CD14-positive monocyte (primary cell): ENCODE measurements around the gene ATP13A5. TPM values are rescaled to one million over a fixed set of nuclear protein-coding genes. Genes with fewer than 3 reads are reported as not detected.

Experiments
- DNase-seq, 3 donors: peaks; one replicate each; pipeline ENCODE4 v3.0.0-alpha.2; 2011 to 2022
- H2AFZ ChIP-seq: 2 replicates; pipeline ENCODE4 v1.6.0; 2012; ENCODE audit warnings: mild to moderate bottlenecking, low read depth, low read length, inconsistent platforms; ENCODE audit not compliant: insufficient read depth, poor library complexity, severe bottlenecking
- H3K27ac ChIP-seq, 2 donors: 1 replicate in 1 of 2; 2 replicates in 1 of 2; pipeline ENCODE4 v1.5.1; 2012 to 2013; ENCODE audit warnings: low read length in 2 of 2, control low read depth in 1 of 2, inconsistent platforms in 1 of 2, low read depth in 1 of 2, mild to moderate bottlenecking in 1 of 2
- H3K27me3 ChIP-seq, 2 donors: one replicate each; pipeline versions ENCODE4 v1.6.0 to v1.6.1; 2011 to 2013; ENCODE audit warnings: low read length in 2 of 2; ENCODE audit not compliant: control insufficient read depth in 2 of 2, insufficient read depth in 2 of 2
- H3K36me3 ChIP-seq, 2 donors: replicated peaks in 1 of 2; 1 replicate in 1 of 2; 2 replicates in 1 of 2; pipeline versions ENCODE4 v1.5.1 to v1.6.1; 2012 to 2013; ENCODE audit warnings: low read length in 2 of 2, control low read depth in 1 of 2, inconsistent platforms in 1 of 2, mild to moderate bottlenecking in 1 of 2; ENCODE audit not compliant: insufficient read depth in 2 of 2, control insufficient read depth in 1 of 2
- H3K4me1 ChIP-seq, 2 donors: 1 replicate in 1 of 2; 2 replicates in 1 of 2; pipeline versions ENCODE4 v1.5.1 to v1.6.1; 2012 to 2013; ENCODE audit warnings: low read length in 2 of 2, control low read depth in 1 of 2, inconsistent platforms in 1 of 2, mild to moderate bottlenecking in 1 of 2, moderate library complexity in 1 of 2; ENCODE audit not compliant: insufficient read depth in 2 of 2, control insufficient read depth in 1 of 2
- H3K4me2 ChIP-seq: replicated peaks from 2 replicates; pipeline ENCODE3; 2012; ENCODE audit warnings: low read length, moderate library complexity, mild to moderate bottlenecking; ENCODE audit not compliant: poor library complexity, severe bottlenecking; ENCODE audit errors: extremely low read depth
- H3K4me3 ChIP-seq, 3 experiments: fragments of 200-600 bp in 1 of 3; sonication (generic) in 1 of 3; replicated peaks in 1 of 3; 1 replicate in 2 of 3; 2 replicates in 1 of 3; pipeline ENCODE4 v1.5.1; 2011 to 2013; ENCODE audit warnings: low read length in 3 of 3, mild to moderate bottlenecking in 3 of 3, control low read depth in 2 of 3, low read depth in 2 of 3, inconsistent platforms in 1 of 3, moderate library complexity in 1 of 3
- H3K79me2 ChIP-seq: 2 replicates; pipeline ENCODE4 v1.6.0; 2012; ENCODE audit warnings: mild to moderate bottlenecking, control low read depth, inconsistent platforms, low read length, moderate library complexity; ENCODE audit not compliant: insufficient read depth
- H3K9ac ChIP-seq: 2 replicates; pipeline ENCODE4 v1.6.0; 2017; ENCODE audit warnings: low read length, mild to moderate bottlenecking; ENCODE audit not compliant: insufficient read depth, poor library complexity, severe bottlenecking
- H3K9me3 ChIP-seq, 2 donors: replicated peaks in 1 of 2; 1 replicate in 1 of 2; 2 replicates in 1 of 2; pipeline versions ENCODE4 v1.5.1 to v1.6.1; 2012 to 2013; ENCODE audit warnings: low read length in 2 of 2, control low read depth in 1 of 2; ENCODE audit not compliant: control insufficient read depth in 1 of 2, insufficient read depth in 1 of 2
- H4K20me1 ChIP-seq: 2 replicates; pipeline ENCODE4 v1.6.0; 2012; ENCODE audit warnings: mild to moderate bottlenecking, low read length, control low read depth, moderate library complexity; ENCODE audit not compliant: insufficient read depth
- H3K27ac Mint-ChIP-seq, 7 donors: one replicate each; pipeline ENCODE4 v1.8.0; 2020; ENCODE audit warnings: mild to moderate bottlenecking in 7 of 7, mixed read lengths in 7 of 7, moderate library complexity in 6 of 7, inconsistent platforms in 2 of 7
- H3K27me3 Mint-ChIP-seq, 3 donors: one replicate each; pipeline ENCODE4 v1.8.0; 2021 to 2022; ENCODE audit warnings: low read depth in 3 of 3, mild to moderate bottlenecking in 3 of 3, mixed read lengths in 3 of 3, moderate library complexity in 3 of 3, inconsistent platforms in 1 of 3
- H3K36me3 Mint-ChIP-seq, 2 donors: one replicate each; pipeline ENCODE4 v1.8.0; 2020; ENCODE audit warnings: mixed read lengths in 2 of 2, inconsistent platforms in 1 of 2, mild to moderate bottlenecking in 1 of 2
- H3K4me1 Mint-ChIP-seq: one replicate; pipeline ENCODE4 v1.8.0; 2020; ENCODE audit warnings: mild to moderate bottlenecking, mixed read lengths
- H3K4me3 Mint-ChIP-seq, 2 donors: one replicate each; pipeline ENCODE4 v1.8.0; 2020; ENCODE audit warnings: mild to moderate bottlenecking in 2 of 2, mixed read lengths in 2 of 2, moderate library complexity in 1 of 2
- H3K9me3 Mint-ChIP-seq, 7 donors: one replicate each; pipeline ENCODE4 v1.8.0; 2020 to 2022; ENCODE audit warnings: mixed read lengths in 7 of 7, mild to moderate bottlenecking in 6 of 7, moderate library complexity in 6 of 7, inconsistent platforms in 2 of 7
- WGBS: methylation state at CpG from one replicate; pipeline ENCODE4 v1.1.5; 2013; ENCODE audit warnings: missing lambda C conversion rate; ENCODE audit not compliant: insufficient coverage; 5-methylcytosine and 5-hydroxymethylcytosine counted together
- intact Hi-C, 2 donors: fragments of 100-400 bp; cut with micrococcal nuclease; formaldehyde crosslinking; loops; one replicate each; pipeline versions ENCODE4 v1.15.0 to v1.15.1; 2023
- polyA plus RNA-seq, 3 donors: library from polyadenylated mRNA; depleted of rRNA in 1 of 3; unstranded in 2 of 3; stranded (reverse) in 1 of 3; fragments of 300-500 nt in 2 of 3; fragments of >200 nt in 1 of 3; fragmentation: Illumina TruSeq in 2 of 3; gene quantifications; 1 replicate in 2 of 3; 2 replicates in 1 of 3; pipeline ENCODE4 v1.2.3, GENCODE V29; 2012 to 2021
- TF ChIP-seq, protein P1 (sequence below): fragments of 200-600 bp; IDR thresholded peaks from one replicate; pipeline ENCODE4 v1.8.0; 2022; ENCODE audit warnings: antibody characterized with exemption, mild to moderate bottlenecking

ATP13A5 gene
- polyA plus RNA-seq, 3 donors = not detected

GRCh38 chr3:193347521-193348501, 30.7 kb downstream of the ATP13A5 start:
- H3K27me3 Mint-ChIP-seq = no peaks in the 10 kb centered on the region
- 55% methylated on average over 7 of the region's 11 CpGs for WGBS
- TF ChIP-seq, protein P1, sequence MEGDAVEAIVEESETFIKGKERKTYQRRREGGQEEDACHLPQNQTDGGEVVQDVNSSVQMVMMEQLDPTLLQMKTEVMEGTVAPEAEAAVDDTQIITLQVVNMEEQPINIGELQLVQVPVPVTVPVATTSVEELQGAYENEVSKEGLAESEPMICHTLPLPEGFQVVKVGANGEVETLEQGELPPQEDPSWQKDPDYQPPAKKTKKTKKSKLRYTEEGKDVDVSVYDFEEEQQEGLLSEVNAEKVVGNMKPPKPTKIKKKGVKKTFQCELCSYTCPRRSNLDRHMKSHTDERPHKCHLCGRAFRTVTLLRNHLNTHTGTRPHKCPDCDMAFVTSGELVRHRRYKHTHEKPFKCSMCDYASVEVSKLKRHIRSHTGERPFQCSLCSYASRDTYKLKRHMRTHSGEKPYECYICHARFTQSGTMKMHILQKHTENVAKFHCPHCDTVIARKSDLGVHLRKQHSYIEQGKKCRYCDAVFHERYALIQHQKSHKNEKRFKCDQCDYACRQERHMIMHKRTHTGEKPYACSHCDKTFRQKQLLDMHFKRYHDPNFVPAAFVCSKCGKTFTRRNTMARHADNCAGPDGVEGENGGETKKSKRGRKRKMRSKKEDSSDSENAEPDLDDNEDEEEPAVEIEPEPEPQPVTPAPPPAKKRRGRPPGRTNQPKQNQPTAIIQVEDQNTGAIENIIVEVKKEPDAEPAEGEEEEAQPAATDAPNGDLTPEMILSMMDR = no peak
- no peaks in the 10 kb centered on the region for H3K36me3 ChIP-seq
- no peaks in the 10 kb centered on the region for H3K36me3 Mint-ChIP-seq
- no peaks in the 10 kb centered on the region for H4K20me1 ChIP-seq
- H3K9me3 ChIP-seq = no peaks in the 10 kb centered on the region
- no peaks in the 10 kb centered on the region for H3K27me3 ChIP-seq
- no peak overlapping the region for H3K4me3 ChIP-seq
- H3K4me2 ChIP-seq = no peak overlapping the region
- intact Hi-C loops = no loop called here
- no peaks in the 10 kb centered on the region for H3K9me3 Mint-ChIP-seq
- no peaks in the 10 kb centered on the region for H3K79me2 ChIP-seq
- no peaks in the 10 kb centered on the region for H3K4me1 Mint-ChIP-seq
- no peak for DNase-seq
- no peak overlapping the region for H3K27ac ChIP-seq
- H3K4me1 ChIP-seq = no peaks in the 10 kb centered on the region
- no peak overlapping the region for H3K27ac Mint-ChIP-seq
- no peak overlapping the region for H3K4me3 Mint-ChIP-seq
- H2AFZ ChIP-seq = no peak overlapping the region
- no peak overlapping the region for H3K9ac ChIP-seq

DNA sequence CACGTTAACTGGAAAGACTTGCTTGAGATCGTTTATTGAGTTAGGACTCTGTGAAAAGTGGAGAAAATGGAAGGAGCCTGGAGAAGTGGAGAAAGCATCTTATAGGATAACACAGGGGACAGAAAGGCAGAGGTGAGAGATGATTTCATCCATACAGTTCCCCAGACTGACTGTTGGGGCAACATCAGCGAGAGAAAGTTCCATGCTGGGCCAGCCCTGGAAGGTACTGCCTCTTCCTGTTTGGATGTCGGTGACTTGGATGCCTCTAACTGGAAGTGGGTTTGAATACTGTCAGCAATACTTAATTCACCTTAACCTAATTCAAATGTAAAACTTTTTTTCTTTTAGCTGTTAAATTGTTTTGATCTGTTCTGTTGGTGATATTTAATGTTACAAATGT, 32.3 kb downstream of the ATP13A5 start:
- Histone ChIP-seq H3K4me2 (no peak overlapping the region), H3K4me1 (no peaks in the 10 kb centered on the region), H3K36me3 (no peaks in the 10 kb centered on the region), H3K27me3 (no peaks in the 10 kb centered on the region), H3K79me2 (no peaks in the 10 kb centered on the region), H4K20me1 (no peaks in the 10 kb centered on the region), H3K4me3 (no peak overlapping the region), H3K9ac (no peak overlapping the region), H3K27ac (no peak overlapping the region), H3K9me3 (no peaks in the 10 kb centered on the region), H2AFZ (no peak overlapping the region)
- TF ChIP-seq, protein P1 = no peak
- Mint-ChIP-seq H3K4me3 (no peak overlapping the region), H3K36me3 (no peaks in the 10 kb centered on the region), H3K27ac (no peak overlapping the region), H3K4me1 (no peaks in the 10 kb centered on the region), H3K9me3 (no peaks in the 10 kb centered on the region), H3K27me3 (no peaks in the 10 kb centered on the region)
- WGBS = 84% methylated on average over 2 of the region's 4 CpGs
- DNase-seq = no peak
- intact Hi-C loops = no loop called here
